Ecto neural progenitor cell (in vitro differentiated cells): ENCODE measurements around the gene WDR20.
"Not testable (repeated sequence)": the region's sequence is repeated elsewhere in the genome, so short reads cannot be mapped to it uniquely, and the experiment has no call there.

ENCODE experiments used
- DNase-seq: peaks from one replicate; pipeline ENCODE4 v3.0.0-alpha.2; 2018; ENCODE audit warnings: low spot score

Gene WDR20

GRCh38 chr14:102171173-102172020 is 31.7 kb downstream of the WDR20 start:
- no peak for DNase-seq

GRCh38 chr14:102172021-102172272 is 32.2 kb downstream of the WDR20 start:
- DNase-seq = not testable (repeated sequence)

- DNase-seq = not testable (repeated sequence)
These were observed 33.0 kb downstream of the WDR20 start for GRCh38 chr14:102172721-102173120.

- DNase-seq = no peak
These were observed 37.5 kb downstream of the WDR20 start for GRCh38 chr14:102177161-102177560.

GRCh38 chr14:102178806-102179205 is 39.1 kb downstream of the WDR20 start:
- DNase-seq = no peak

- DNase-seq = no peak
These were observed 40.7 kb downstream of the WDR20 start for GRCh38 chr14:102180248-102180998.

GRCh38 chr14:102181187-102181586 is 41.5 kb downstream of the WDR20 start:
- no peak for DNase-seq

- DNase-seq = no peak
These were observed 42.5 kb downstream of the WDR20 start for GRCh38 chr14:102182190-102182589.

GRCh38 chr14:102182936-102183619 is 43.4 kb downstream of the WDR20 start:
- no peak for DNase-seq

- no peak for DNase-seq
These were observed 44.2 kb downstream of the WDR20 start for GRCh38 chr14:102183886-102184285.

GRCh38 chr14:102184316-102185035 is 44.8 kb downstream of the WDR20 start:
- no peak for DNase-seq

GRCh38 chr14:102185360-102185759 is 45.7 kb downstream of the WDR20 start:
- DNase-seq = no peak

GRCh38 chr14:102187044-102187443 is 47.3 kb downstream of the WDR20 start:
- DNase-seq = no peak

- no peak for DNase-seq
These were observed 47.9 kb downstream of the WDR20 start for GRCh38 chr14:102187568-102188001.

- no peak for DNase-seq
These were observed 48.5 kb downstream of the WDR20 start for GRCh38 chr14:102188187-102188586.

GRCh38 chr14:102189874-102190273 is 50.2 kb downstream of the WDR20 start:
- no peak for DNase-seq

- DNase-seq = no peak
These were observed 53.3 kb downstream of the WDR20 start for GRCh38 chr14:102192840-102193502.

GRCh38 chr14:102194856-102195255 is 55.2 kb downstream of the WDR20 start:
- no peak for DNase-seq

GRCh38 chr14:102195446-102195845 is 55.7 kb downstream of the WDR20 start:
- no peak for DNase-seq

GRCh38 chr14:102196039-102196901 is 56.6 kb downstream of the WDR20 start:
- DNase-seq = no peak

- DNase-seq = no peak
These were observed 57.2 kb downstream of the WDR20 start for GRCh38 chr14:102196902-102197230.
